Subcutaneous abdominal adipose tissue (tissue), 5 donors: ENCODE results near the gene CA5A.
"Not testable (repeated sequence)": the region's sequence is repeated elsewhere in the genome, so short reads cannot be mapped to it uniquely, and the experiment has no call there.

Experiments used
- H3K27ac ChIP-seq: one replicate; pipeline ENCODE4 v1.7.0; 2013; ENCODE audit warnings: low read depth, mild to moderate bottlenecking, inconsistent platforms, low read length, moderate library complexity
- H3K27me3 ChIP-seq, 5 donors: one replicate each; pipeline ENCODE4 v1.7.0; 2013; ENCODE audit warnings: low read length in 5 of 5, inconsistent platforms in 1 of 5; ENCODE audit not compliant: control insufficient read depth in 5 of 5, insufficient read depth in 4 of 5
- H3K36me3 ChIP-seq, 5 donors: one replicate each; pipeline ENCODE4 v1.7.0; 2013; ENCODE audit warnings: low read length in 5 of 5; ENCODE audit not compliant: control insufficient read depth in 5 of 5, insufficient read depth in 5 of 5
- H3K4me1 ChIP-seq, 5 donors: one replicate each; pipeline ENCODE4 v1.7.0; 2013; ENCODE audit warnings: low read length in 5 of 5, mild to moderate bottlenecking in 3 of 5, moderate library complexity in 1 of 5; ENCODE audit not compliant: control insufficient read depth in 5 of 5, insufficient read depth in 5 of 5
- H3K4me3 ChIP-seq, 5 donors: one replicate each; pipeline ENCODE4 v1.7.0; 2013; ENCODE audit warnings: low read length in 5 of 5, low read depth in 1 of 5
- H3K9ac ChIP-seq, 5 donors: one replicate each; pipeline ENCODE4 v1.7.0; 2013; ENCODE audit warnings: low read length in 5 of 5, mild to moderate bottlenecking in 4 of 5, moderate library complexity in 3 of 5
- H3K9me3 ChIP-seq, 5 donors: one replicate each; pipeline ENCODE4 v1.7.0; 2013; ENCODE audit warnings: low read length in 5 of 5; ENCODE audit not compliant: control insufficient read depth in 5 of 5
- donor health status: healthy.
- donor health status: healthy.
- donor health status: healthy.
- donor health status: healthy.
- donor health status: healthy.

CA5A gene

DNA sequence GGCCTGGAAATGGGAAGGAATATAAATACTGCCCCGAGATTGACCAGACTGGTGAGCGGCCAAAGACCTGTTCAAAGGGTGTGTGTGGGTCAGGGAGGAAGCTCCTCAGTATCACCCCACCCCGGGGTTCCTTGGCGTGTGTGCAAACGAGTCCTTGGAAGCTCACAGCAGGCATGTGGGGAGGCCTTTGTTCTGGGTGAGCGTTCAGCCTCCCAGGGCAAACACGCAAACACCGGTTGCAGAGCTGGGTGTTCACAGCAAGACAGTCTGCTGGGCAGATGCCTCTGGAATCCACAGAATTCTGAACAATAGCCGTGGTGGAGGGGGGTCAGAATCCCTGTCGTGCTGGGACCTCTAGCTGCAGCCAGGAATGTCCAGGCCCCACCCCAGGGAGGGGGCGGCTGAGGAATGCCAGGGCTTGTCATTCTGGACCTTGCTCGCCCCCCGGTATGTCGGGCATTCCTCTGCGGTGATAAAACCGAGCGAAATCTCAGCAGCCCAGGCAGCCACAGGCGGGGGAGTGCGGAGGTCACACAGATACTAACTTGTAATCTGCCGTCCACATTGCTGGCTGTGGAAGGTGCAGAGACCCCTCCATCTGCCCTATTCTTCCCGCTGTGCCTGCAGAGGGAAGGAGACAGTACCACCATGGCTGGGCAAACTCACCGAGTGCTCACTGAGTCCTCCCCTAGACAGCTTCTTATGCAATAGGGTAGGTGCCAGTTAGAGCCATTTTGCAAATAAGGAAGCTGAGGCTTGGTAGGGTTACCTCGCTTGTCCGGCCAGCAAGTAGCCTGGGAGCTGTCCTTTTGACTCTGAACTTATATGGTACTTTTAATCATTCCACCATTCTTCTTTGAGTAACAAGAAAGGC, 65.7 kb downstream of the CA5A start:
- not testable (repeated sequence) for H3K9me3 ChIP-seq, H3K9ac ChIP-seq, H3K4me3 ChIP-seq, H3K27ac ChIP-seq, H3K27me3 ChIP-seq, H3K36me3 ChIP-seq
- peaks cover 0 to 19% (median 14%) of the 10 kb centered on the region in 5 donors for H3K4me1 ChIP-seq

- not testable (repeated sequence) for H3K27ac ChIP-seq
These were observed 66.4 kb downstream of the CA5A start for GRCh38 chr16:87869879-87870417.

DNA sequence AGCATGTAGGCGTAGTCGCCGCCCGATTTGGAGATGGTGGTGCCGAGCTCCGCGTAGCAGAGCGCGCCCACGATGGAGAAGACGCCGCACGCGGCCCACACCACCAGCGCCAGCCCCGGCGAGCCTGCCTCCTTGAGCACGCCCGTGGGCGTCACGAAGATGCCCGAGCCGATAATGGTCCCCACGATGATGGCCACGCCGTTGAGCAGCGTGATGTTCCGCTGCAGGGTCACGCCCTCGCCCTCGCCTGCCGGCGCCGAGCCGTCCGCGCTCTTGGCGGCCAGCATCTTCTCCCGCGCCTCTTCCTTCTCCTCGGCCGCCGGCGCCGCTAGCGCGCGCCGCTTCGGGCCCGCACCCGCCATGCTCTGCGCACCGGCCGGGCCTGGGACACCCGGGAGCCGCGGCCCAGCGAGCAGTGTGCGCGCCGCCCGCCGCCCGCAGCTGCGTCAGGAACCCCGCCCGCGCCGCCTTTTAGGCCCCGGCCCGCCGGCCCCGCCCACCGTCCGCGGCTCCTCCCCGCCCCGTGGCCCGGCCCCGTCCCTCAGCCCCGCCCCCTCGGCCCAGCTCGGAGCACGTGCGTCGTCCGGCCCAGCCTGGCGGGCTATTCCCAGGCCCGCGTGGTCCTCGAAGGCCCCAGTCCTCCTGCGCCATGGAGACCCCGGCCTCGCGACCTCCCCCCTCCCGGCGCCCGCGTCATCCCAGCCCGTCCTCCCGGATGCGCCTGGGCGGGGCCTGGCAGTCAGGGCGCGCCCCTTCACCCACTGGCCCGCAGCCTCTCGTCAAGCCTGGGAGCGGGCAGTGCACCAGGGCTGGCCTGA, 67.1 kb downstream of the CA5A start, which contains the start of gene SLC7A5:
TSS of gene SLC7A5 (minus strand) at position 447 of the 818 bp plus-strand sequence. CDS start at position 362, 85 bp downstream.
- not testable (repeated sequence) for H3K27ac ChIP-seq, H3K27me3 ChIP-seq, H3K9me3 ChIP-seq, H3K9ac ChIP-seq, H3K36me3 ChIP-seq
- Histone ChIP-seq H3K4me3 (peak within 1 kb of the TSS in 4 of 5 donors; percentile 55 to 65 (median 56)), H3K4me1 (peaks cover 0 to 19% (median 14%) of the 10 kb centered on the region in 5 donors)

More at GRCh38 chr16:87869879-87870417, 66.4 kb downstream of the CA5A start:
- not testable (repeated sequence) for H3K27me3 ChIP-seq, H3K4me3 ChIP-seq, H3K9ac ChIP-seq, H3K9me3 ChIP-seq, H3K36me3 ChIP-seq
- peaks cover 0 to 19% (median 14%) of the 10 kb centered on the region in 5 donors for H3K4me1 ChIP-seq

DNA sequence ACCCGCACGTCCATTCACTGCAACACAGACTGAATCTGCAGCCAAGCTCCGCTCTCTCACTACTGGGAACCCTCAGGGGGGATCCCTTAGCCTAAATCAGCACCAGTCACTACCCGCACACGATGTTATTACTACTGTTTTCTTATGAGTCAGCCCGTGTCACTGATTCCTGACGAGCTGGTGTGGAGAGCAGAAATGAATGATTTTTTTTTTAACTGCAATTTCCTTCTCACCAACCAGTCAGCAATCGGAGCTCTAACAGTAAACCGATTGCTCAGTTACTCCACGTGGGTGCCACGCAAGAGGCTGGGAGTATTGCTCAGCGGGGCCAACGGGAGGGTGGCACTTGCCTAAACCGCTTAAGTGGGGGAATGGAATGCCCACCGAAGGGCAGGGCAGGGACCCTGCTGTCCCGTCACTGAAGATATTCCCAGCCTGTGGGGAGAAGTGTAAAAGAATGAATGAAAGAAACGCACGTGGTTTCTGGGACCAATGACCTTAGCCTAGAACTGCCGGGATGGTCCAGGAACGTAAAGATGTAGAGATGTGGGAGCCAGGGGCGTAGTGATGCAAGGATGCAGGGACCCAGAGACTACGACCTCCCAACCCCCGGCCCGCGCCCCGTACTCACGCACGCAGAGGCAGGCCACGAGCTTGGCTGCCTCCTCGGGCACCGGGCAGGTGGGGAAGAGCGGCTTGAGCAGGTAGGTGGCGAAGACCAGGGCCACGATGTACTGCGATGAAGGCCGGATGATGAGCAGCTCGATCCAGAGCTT, 67.9 kb downstream of the CA5A start:
- H3K9ac ChIP-seq, H3K9me3 ChIP-seq, H3K27ac ChIP-seq, H3K27me3 ChIP-seq, H3K36me3 ChIP-seq: not testable (repeated sequence)
- peaks cover 0 to 19% (median 14%) of the 10 kb centered on the region in 5 donors for H3K4me1 ChIP-seq
- H3K4me3 ChIP-seq, result peak overlapping the region in 4 of 5 donors; percentile 55 to 65 (median 56)

GRCh38 chr16:87865902-87866555, 70.3 kb downstream of the CA5A start:
- not testable (repeated sequence) for H3K27me3 ChIP-seq, H3K9me3 ChIP-seq, H3K27ac ChIP-seq, H3K36me3 ChIP-seq, H3K4me3 ChIP-seq, H3K9ac ChIP-seq
- H3K4me1 ChIP-seq, result peaks cover 0 to 14% (median 11%) of the 10 kb centered on the region in 5 donors

GRCh38 chr16:87864331-87864989, 71.9 kb downstream of the CA5A start:
- no peak overlapping the region for H3K4me3 ChIP-seq
- no peak overlapping the region for H3K27ac ChIP-seq
- no peaks in the 10 kb centered on the region for H3K36me3 ChIP-seq

DNA sequence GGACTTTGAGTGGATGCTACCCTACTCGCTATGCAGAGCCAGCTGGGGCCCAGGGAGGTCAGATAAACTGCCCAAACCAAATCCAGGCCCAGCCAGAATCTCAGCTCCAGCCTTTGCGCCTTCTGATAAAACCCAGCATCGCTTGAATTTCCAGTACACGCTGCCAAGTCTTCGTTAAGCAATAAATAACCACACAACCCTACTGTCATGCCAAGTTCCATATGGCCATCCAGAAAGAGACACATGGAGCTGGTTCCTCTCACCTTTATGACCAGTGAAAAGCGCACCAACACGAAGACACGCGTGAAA, 73.0 kb downstream of the CA5A start:
- not testable (repeated sequence) for H3K4me3 ChIP-seq, H3K9ac ChIP-seq, H3K27ac ChIP-seq, H3K27me3 ChIP-seq, H3K36me3 ChIP-seq, H3K9me3 ChIP-seq, H3K4me1 ChIP-seq

More at GRCh38 chr16:87864331-87864989, 71.9 kb downstream of the CA5A start:
- Histone ChIP-seq H3K27me3 (no peaks in the 10 kb centered on the region), H3K9ac (no peak overlapping the region), H3K4me1 (peaks cover 0 to 13% (median 11%) of the 10 kb centered on the region in 5 donors), H3K9me3 (no peaks in the 10 kb centered on the region)

GRCh38 chr16:87862597-87863326, 73.6 kb downstream of the CA5A start:
- not testable (repeated sequence) for H3K27me3 ChIP-seq, H3K4me3 ChIP-seq, H3K4me1 ChIP-seq, H3K27ac ChIP-seq, H3K36me3 ChIP-seq, H3K9ac ChIP-seq, H3K9me3 ChIP-seq
